ENCODE data around the gene ZFYVE26. TPM values are rescaled to one million over a fixed set of nuclear protein-coding genes. Genes with fewer than 3 reads are reported as not detected.
"Not testable (repeated sequence)": the region's sequence is repeated elsewhere in the genome, so short reads cannot be mapped to it uniquely, and the experiment has no call there.

The ZFYVE26 gene
- polyA plus RNA-seq, 1 donor: 17.8 TPM

GRCh38 chr14:67704484-67705089, 111.8 kb downstream of the ZFYVE26 start:
- DNase-seq: peak; percentile 43

- no peak for DNase-seq
Observed at GRCh38 chr14:67703997-67704396, 112.4 kb downstream of the ZFYVE26 start.

- DNase-seq: not testable (repeated sequence)
Observed at GRCh38 chr14:67701492-67701891, 114.9 kb downstream of the ZFYVE26 start, which contains the start of gene RDH12. Gene RDH12 (plus strand): TSS chr14:67701886. CDS start chr14:67722643, 20,757 bp downstream.

GRCh38 chr14:67698179-67698578, 118.2 kb downstream of the ZFYVE26 start:
- no peak for DNase-seq

- no peak for DNase-seq
Observed at GRCh38 chr14:67697006-67697405, 119.4 kb downstream of the ZFYVE26 start.

Other genes starting within 250 kb of the ZFYVE26 start
- gene PIGH, start 216.3 kb downstream of the ZFYVE26 start, polyA plus RNA-seq (ENCODE audit: insufficient read length): 14.6 TPM
- gene ARG2, start 196.7 kb downstream of the ZFYVE26 start, polyA plus RNA-seq (ENCODE audit: insufficient read length): 2.1 TPM
- 70.8 TPM for gene VTI1B, start 142.0 kb downstream of the ZFYVE26 start, polyA plus RNA-seq (ENCODE audit: insufficient read length)
- 40.9 TPM for gene RDH11, start 120.8 kb downstream of the ZFYVE26 start, polyA plus RNA-seq (ENCODE audit: insufficient read length)
- gene RDH12, start 114.7 kb downstream of the ZFYVE26 start, polyA plus RNA-seq (ENCODE audit: insufficient read length): 1.2 TPM
- gene RAD51B, start 3.2 kb upstream of the ZFYVE26 start, polyA plus RNA-seq (ENCODE audit: insufficient read length): 10.2 TPM

Measured in hindlimb muscle (tissue), 1 donor.